Measurements from ENCODE around the gene TRIM71. TPM values are rescaled to one million over a fixed set of nuclear protein-coding genes. Genes with fewer than 3 reads are reported as not detected.

The TRIM71 gene
- total and polyA plus RNA-seq, 2 donors (not counting 1 experiment from before 2014, with no cell fraction given) = not detected

DNA sequence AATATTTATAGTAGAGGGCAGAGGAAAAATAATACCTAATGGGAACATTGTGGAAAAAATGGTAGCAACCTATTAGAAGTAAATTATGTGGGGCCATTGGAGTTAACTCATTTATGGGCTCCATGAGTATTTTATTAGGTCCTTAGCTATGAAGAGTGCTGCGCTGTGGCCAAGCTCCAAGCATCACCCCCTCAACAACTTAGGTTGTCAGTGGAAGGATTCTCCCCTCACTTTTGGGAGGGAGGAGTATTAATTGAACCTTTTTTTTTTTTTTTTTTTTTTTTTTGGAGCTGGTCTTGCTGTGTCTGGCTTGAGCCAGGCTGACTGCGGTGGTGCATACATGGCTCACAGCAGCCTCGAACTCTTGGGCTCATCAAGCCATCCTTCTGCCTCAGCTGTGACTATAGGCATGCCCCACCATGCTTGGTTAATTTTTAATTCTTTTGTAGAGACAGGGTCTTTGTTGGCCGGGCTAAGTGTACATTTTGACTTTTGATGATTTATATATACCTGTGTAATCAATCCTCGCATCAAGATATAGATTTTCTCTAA lies 45.2 kb downstream of the TRIM71 start:
- H3K27me3 Mint-ChIP-seq = no peaks in the 10 kb centered on the region
- Histone ChIP-seq H3K9ac (ENCODE audit: low read length) (no peak overlapping the region), H3K27me3 (replicated peaks in 1 of 4; ENCODE audit: control extremely low read depth in 1 of 4, control insufficient read depth in 3 of 4, insufficient read depth in 4 of 4, low read length in 3 of 4) (no peaks in the 10 kb centered on the region), H3K4me3 (ENCODE audit: control extremely low read depth in 1 of 5, extremely low read depth in 1 of 5, insufficient read depth in 1 of 5, low read depth in 2 of 5, low read length in 4 of 5) (no peak overlapping the region), H3K36me3 (replicated peaks in 1 of 2; ENCODE audit: control extremely low read depth in 1 of 2, control insufficient read depth in 1 of 2, extremely low read depth in 1 of 2, insufficient read depth in 2 of 2, low read length in 1 of 2) (no peaks in the 10 kb centered on the region), H2AFZ (ENCODE audit: insufficient read depth, low read depth, low read length, poor library complexity, severe bottlenecking) (no peak overlapping the region), H3K79me2 (ENCODE audit: control insufficient read depth, insufficient read depth, low read length) (no peaks in the 10 kb centered on the region), H4K20me1 (ENCODE audit: control insufficient read depth, insufficient read depth, low read length, poor library complexity, severe bottlenecking) (no peaks in the 10 kb centered on the region), H3K9me3 (ENCODE audit: control extremely low read depth in 1 of 3, control insufficient read depth in 2 of 3, insufficient read depth in 1 of 3, low read length in 2 of 3) (no peaks in the 10 kb centered on the region), H3K4me1 (ENCODE audit: control insufficient read depth in 2 of 2, insufficient read depth in 2 of 2, low read length in 2 of 2) (no peaks in the 10 kb centered on the region), H3K27ac (ENCODE audit: low read length in 2 of 2) (no peak overlapping the region), H3K4me2 (replicated peaks; ENCODE audit: low read depth, low read length, poor library complexity, severe bottlenecking) (no peak overlapping the region)
- ATAC-seq (ENCODE audit: low read depth) = no peak
- DNase-seq = no peak
- intact Hi-C loops (cut with micrococcal nuclease) = no loop called here
- no peaks in the 10 kb centered on the region for H3K9me3 Mint-ChIP-seq (ENCODE audit: insufficient read depth)
- TF ChIP-seq, protein P1, sequence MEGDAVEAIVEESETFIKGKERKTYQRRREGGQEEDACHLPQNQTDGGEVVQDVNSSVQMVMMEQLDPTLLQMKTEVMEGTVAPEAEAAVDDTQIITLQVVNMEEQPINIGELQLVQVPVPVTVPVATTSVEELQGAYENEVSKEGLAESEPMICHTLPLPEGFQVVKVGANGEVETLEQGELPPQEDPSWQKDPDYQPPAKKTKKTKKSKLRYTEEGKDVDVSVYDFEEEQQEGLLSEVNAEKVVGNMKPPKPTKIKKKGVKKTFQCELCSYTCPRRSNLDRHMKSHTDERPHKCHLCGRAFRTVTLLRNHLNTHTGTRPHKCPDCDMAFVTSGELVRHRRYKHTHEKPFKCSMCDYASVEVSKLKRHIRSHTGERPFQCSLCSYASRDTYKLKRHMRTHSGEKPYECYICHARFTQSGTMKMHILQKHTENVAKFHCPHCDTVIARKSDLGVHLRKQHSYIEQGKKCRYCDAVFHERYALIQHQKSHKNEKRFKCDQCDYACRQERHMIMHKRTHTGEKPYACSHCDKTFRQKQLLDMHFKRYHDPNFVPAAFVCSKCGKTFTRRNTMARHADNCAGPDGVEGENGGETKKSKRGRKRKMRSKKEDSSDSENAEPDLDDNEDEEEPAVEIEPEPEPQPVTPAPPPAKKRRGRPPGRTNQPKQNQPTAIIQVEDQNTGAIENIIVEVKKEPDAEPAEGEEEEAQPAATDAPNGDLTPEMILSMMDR (IDR thresholded peaks at IDR 0.05) = no peak
- TF ChIP-seq EZH2 (IDR thresholded peaks at IDR 0.05; ENCODE audit: borderline replicate concordance, insufficient read depth, low read depth, low read length, poor library complexity, severe bottlenecking) = no peak
- H3K27ac Mint-ChIP-seq = no peak overlapping the region
- H3K4me3 Mint-ChIP-seq = no peak overlapping the region
- WGBS (ENCODE audit: insufficient coverage) = 100% methylated on average over 1 of the region's 5 CpGs
- ChIA-PET POLR2A (no interaction called here), CTCF (no interaction called here)
- no peaks in the 10 kb centered on the region for H3K4me1 Mint-ChIP-seq

DNA sequence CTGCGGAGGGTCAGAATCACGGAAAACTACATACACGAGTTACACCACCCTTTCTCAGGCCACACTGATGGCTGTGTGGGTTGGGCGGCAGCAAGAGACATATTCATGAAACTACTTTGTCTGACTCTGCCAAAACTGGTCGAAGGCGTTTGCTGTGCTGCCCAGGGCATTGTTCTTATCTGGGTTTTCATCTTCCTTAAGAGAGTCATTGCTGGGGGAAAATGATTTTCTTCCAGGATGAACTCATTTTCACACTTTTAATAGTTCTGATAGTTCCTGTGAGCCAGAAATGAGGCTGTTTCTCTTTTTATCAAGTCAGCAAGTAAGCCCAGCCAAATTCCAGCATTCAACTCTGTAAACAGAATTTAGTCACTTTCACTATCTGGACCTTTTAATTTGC lies 47.6 kb downstream of the TRIM71 start:
- Histone ChIP-seq H3K79me2 (ENCODE audit: control insufficient read depth, insufficient read depth, low read length) (no peaks in the 10 kb centered on the region), H3K36me3 (replicated peaks in 1 of 2; ENCODE audit: control extremely low read depth in 1 of 2, control insufficient read depth in 1 of 2, extremely low read depth in 1 of 2, insufficient read depth in 2 of 2, low read length in 1 of 2) (no peaks in the 10 kb centered on the region), H3K9ac (ENCODE audit: low read length) (no peak overlapping the region), H3K27me3 (replicated peaks in 1 of 4; ENCODE audit: control extremely low read depth in 1 of 4, control insufficient read depth in 3 of 4, insufficient read depth in 4 of 4, low read length in 3 of 4) (no peaks in the 10 kb centered on the region), H4K20me1 (ENCODE audit: control insufficient read depth, insufficient read depth, low read length, poor library complexity, severe bottlenecking) (no peaks in the 10 kb centered on the region), H3K27ac (ENCODE audit: low read length in 2 of 2) (no peak overlapping the region), H3K4me3 (ENCODE audit: control extremely low read depth in 1 of 5, extremely low read depth in 1 of 5, insufficient read depth in 1 of 5, low read depth in 2 of 5, low read length in 4 of 5) (no peak overlapping the region), H3K4me2 (replicated peaks; ENCODE audit: low read depth, low read length, poor library complexity, severe bottlenecking) (no peak overlapping the region), H3K4me1 (ENCODE audit: control insufficient read depth in 2 of 2, insufficient read depth in 2 of 2, low read length in 2 of 2) (no peaks in the 10 kb centered on the region), H2AFZ (ENCODE audit: insufficient read depth, low read depth, low read length, poor library complexity, severe bottlenecking) (no peak overlapping the region), H3K9me3 (ENCODE audit: control extremely low read depth in 1 of 3, control insufficient read depth in 2 of 3, insufficient read depth in 1 of 3, low read length in 2 of 3) (no peaks in the 10 kb centered on the region)
- H3K27ac Mint-ChIP-seq = no peak overlapping the region
- ChIA-PET POLR2A (no interaction called here), CTCF (no interaction called here)
- H3K27me3 Mint-ChIP-seq = no peaks in the 10 kb centered on the region
- H3K9me3 Mint-ChIP-seq (ENCODE audit: insufficient read depth) = no peaks in the 10 kb centered on the region
- intact Hi-C loops (cut with micrococcal nuclease) = no loop called here
- WGBS (ENCODE audit: insufficient coverage) = 88% methylated on average over 6 of the region's 6 CpGs
- no peak for DNase-seq
- no peaks in the 10 kb centered on the region for H3K4me1 Mint-ChIP-seq
- no peak overlapping the region for H3K4me3 Mint-ChIP-seq
- ATAC-seq (ENCODE audit: low read depth) = no peak
- TF ChIP-seq EZH2 (IDR thresholded peaks at IDR 0.05; ENCODE audit: borderline replicate concordance, insufficient read depth, low read depth, low read length, poor library complexity, severe bottlenecking) = no peak
- TF ChIP-seq, protein P1 (IDR thresholded peaks at IDR 0.05) = no peak
